ENCODE results near the gene MISP. TPM values are rescaled to one million over a fixed set of nuclear protein-coding genes. Genes with fewer than 3 reads are reported as not detected.

MISP gene
- total RNA-seq, 1 donor from 2014 or later, result not detected

DNA sequence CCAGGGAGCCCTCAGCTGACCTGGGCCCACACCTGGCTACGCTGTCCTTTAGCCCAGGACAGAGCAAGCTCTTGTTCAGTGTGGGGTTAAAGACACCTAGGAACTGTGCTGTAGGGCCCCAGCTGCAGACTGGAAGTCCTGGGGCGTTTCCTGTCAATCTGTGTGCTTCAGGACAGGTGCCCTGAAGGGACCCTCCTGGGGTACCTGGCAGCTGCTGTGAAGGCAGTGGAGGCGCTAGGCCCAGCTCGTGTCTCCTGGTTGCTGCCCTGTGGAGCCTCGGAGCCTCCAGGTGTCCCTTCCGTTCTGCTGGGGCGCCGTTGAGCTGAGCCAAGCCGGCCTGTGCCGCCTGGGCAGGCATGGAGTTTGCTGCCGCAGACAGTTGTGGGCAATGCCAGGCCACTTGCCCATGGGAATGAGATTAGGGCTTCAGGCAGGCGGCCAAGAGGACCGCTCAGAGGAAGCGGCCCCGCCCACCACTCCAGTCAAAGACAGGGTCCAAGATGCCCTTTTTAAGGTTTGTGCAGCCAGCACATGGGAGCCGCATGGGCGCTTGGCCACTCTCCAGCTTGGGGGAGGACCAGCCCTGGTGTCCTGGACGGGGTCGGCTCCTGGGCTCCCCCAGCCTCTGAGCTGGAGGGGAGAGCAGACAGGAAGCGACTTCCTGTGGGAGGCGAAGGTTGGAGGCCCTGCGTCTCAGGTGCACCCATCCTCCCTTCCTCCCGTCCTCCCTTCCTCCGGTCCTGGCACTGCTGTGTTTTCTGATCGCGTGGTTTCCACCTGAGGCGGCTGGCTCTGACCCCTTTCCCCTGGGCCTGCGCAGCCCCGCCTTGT, 50.3 kb downstream of the MISP start:
- peaks cover 17% of the 10 kb centered on the region for H3K27me3 Mint-ChIP-seq (ENCODE audit: low read depth)
- no peak for DNase-seq (ENCODE audit: low read depth, low spot score)
- peak overlapping the region; percentile 69 for H3K4me3 Mint-ChIP-seq
- peaks cover 39% of the 10 kb centered on the region for H3K4me1 Mint-ChIP-seq
- H3K27ac Mint-ChIP-seq (ENCODE audit: unreplicated experiment), result no peak overlapping the region
- TF ChIP-seq CTCF (conservative IDR thresholded peaks at IDR 0.05), result no peak
- H3K9me3 Mint-ChIP-seq, result no peaks in the 10 kb centered on the region
- H3K36me3 Mint-ChIP-seq (ENCODE audit: low read depth), result peaks cover 16% of the 10 kb centered on the region

GRCh38 chr19:801861-802497, 51.1 kb downstream of the MISP start:
- Mint-ChIP-seq H3K36me3 (ENCODE audit: low read depth) (peaks cover 18% of the 10 kb centered on the region), H3K27ac (ENCODE audit: unreplicated experiment) (peak overlapping the region; percentile 79), H3K4me1 (peaks cover 34% of the 10 kb centered on the region), H3K4me3 (peak overlapping the region; percentile 77), H3K27me3 (ENCODE audit: low read depth) (peaks cover 15% of the 10 kb centered on the region), H3K9me3 (no peaks in the 10 kb centered on the region)
- no peak for DNase-seq (ENCODE audit: low read depth, low spot score)
- no peak for TF ChIP-seq CTCF (conservative IDR thresholded peaks at IDR 0.05)

DNA sequence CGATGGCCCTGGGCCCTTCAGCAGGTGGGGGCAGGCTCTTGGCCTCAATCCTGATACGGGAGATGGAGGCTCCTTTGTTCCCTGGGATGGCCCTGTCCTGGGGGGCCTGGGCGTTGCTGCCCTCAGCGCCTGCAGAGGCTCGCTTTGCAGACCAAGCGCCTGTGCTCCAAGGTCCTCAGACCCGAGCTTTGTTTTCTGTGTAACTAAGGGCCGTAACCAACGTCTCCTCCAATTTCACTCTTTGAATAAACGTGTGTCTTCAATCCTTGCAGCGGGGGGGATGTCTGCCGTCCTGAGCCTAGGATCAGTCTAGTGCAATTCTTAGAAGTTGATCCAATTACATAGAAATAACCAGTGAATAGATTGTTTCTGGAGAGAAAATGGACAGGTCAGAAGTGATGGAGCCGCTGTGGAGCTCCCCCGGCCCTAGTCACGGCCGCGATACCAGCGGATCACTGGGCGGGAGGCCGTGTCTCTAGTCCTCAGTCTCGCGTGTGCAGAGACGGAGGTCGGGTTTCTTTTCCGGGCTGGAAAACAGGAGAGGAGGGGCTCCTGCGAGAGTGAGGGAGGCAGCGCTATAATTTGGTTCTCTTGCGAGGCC, 51.7 kb downstream of the MISP start:
- Mint-ChIP-seq H3K36me3 (ENCODE audit: low read depth) (peaks cover 24% of the 10 kb centered on the region), H3K27ac (ENCODE audit: unreplicated experiment) (peak overlapping the region; percentile 79), H3K4me1 (peaks cover 36% of the 10 kb centered on the region), H3K4me3 (peak overlapping the region; percentile 77), H3K27me3 (ENCODE audit: low read depth) (peaks cover 20% of the 10 kb centered on the region), H3K9me3 (no peaks in the 10 kb centered on the region)
- no peak for DNase-seq (ENCODE audit: low read depth, low spot score)
- TF ChIP-seq CTCF (conservative IDR thresholded peaks at IDR 0.05), result no peak

GRCh38 chr19:803099-803561, 52.2 kb downstream of the MISP start:
- no peaks in the 10 kb centered on the region for H3K9me3 Mint-ChIP-seq
- H3K27ac Mint-ChIP-seq (ENCODE audit: unreplicated experiment), result no peak overlapping the region
- peaks cover 39% of the 10 kb centered on the region for H3K4me1 Mint-ChIP-seq
- H3K36me3 Mint-ChIP-seq (ENCODE audit: low read depth), result peaks cover 28% of the 10 kb centered on the region
- no peak for TF ChIP-seq CTCF (conservative IDR thresholded peaks at IDR 0.05)
- peak overlapping the region; percentile 59 for H3K4me3 Mint-ChIP-seq
- DNase-seq (ENCODE audit: low read depth, low spot score), result no peak
- peaks cover 22% of the 10 kb centered on the region for H3K27me3 Mint-ChIP-seq (ENCODE audit: low read depth)

DNA sequence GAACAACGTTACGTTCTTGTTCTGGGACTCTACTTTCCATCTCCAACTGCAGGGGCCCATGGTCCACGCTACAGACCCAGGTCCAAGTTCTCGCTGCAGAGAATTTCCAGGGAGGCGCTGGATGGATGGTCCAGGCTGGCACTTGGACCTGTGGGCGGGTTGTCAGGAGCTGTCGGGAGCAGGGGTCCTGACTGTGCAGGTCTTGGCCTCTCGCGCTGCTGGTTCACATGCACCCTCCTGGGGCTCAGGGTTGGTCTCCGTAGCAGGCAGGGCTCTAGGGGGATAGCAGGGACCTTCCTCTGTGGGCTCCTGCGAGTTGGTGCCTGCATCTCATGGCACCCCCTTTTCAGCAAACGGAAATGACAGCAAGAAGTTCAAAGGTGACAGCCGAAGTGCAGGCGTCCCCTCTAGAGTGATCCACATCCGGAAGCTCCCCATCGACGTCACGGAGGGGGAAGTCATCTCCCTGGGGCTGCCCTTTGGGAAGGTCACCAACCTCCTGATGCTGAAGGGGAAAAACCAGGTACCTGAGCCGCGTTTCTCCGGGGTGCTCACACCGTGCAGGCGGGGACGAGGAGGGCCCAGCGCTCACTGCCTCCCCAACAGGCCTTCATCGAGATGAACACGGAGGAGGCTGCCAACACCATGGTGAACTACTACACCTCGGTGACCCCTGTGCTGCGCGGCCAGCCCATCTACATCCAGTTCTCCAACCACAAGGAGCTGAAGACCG, 52.9 kb downstream of the MISP start:
- H3K9me3 Mint-ChIP-seq, result no peaks in the 10 kb centered on the region
- H3K36me3 Mint-ChIP-seq (ENCODE audit: low read depth), result peaks cover 28% of the 10 kb centered on the region
- peaks cover 20% of the 10 kb centered on the region for H3K27me3 Mint-ChIP-seq (ENCODE audit: low read depth)
- H3K4me3 Mint-ChIP-seq, result peak overlapping the region; percentile 59
- DNase-seq (ENCODE audit: low read depth, low spot score), result no peak
- H3K27ac Mint-ChIP-seq (ENCODE audit: unreplicated experiment), result no peak overlapping the region
- H3K4me1 Mint-ChIP-seq, result peaks cover 38% of the 10 kb centered on the region
- no peak for TF ChIP-seq CTCF (conservative IDR thresholded peaks at IDR 0.05)
